K562 (cell line): Measurements from ENCODE around the gene VEZF1. TPM values are rescaled to one million over a fixed set of nuclear protein-coding genes. Genes with fewer than 3 reads are reported as not detected.

Experiments used
- ATAC-seq: fragments of 200-7000 bp; cut with Tn5 transposase; 3 replicates; pipeline ENCODE4 v1.9.1; 2020; ENCODE audit warnings: moderate library complexity
- BruUV-seq: library from RNA; stranded (reverse); fragments of 400-500 nt; replicated peaks from 2 replicates; lab custom pipeline; 2021; lab: Mats Ljungman, UMichigan
- CTCF ChIA-PET: fragments of 300-600 bp; formaldehyde crosslinking; extraction: SDS; loops from one replicate; lab custom pipeline; 2021; ENCODE audit warnings: low intra/inter-chr PET ratio; lab: Yijun Ruan, JAX
- POLR2A ChIA-PET: fragments of 300-600, 350-650 bp; sonication (Branson Sonifier 250); formaldehyde crosslinking; extraction: SDS; loops from one replicate; lab custom pipeline; 2021; ENCODE audit warnings: antibody characterized with exemption, inconsistent platforms; lab: Yijun Ruan, JAX
- DNase-seq, 4 experiments: peaks; one replicate each; pipeline versions ENCODE4 v3.0.0 to v3.0.0-alpha.2; 2011 to 2018; ENCODE audit warnings: low spot score in 3 of 4, mixed read lengths in 3 of 4; ENCODE audit errors: extremely low read depth in 1 of 4
- FAIRE-seq: peaks from 2 replicates; lab custom pipeline; 2011; peaks lifted over from hg19 to GRCh38; lab: Jason Lieb, UNC
- H2AFZ ChIP-seq: 2 replicates; pipeline ENCODE4 v1.6.0; 2011; ENCODE audit warnings: low read depth, low read length, control low read depth, inconsistent platforms
- H3K27ac ChIP-seq: fragments of 200-600 bp; 3 replicates; pipeline ENCODE4 v1.8.0; 2011; ENCODE audit warnings: low read depth, mild to moderate bottlenecking, control low read depth, inconsistent platforms, low read length, moderate library complexity, mixed read lengths; ENCODE audit errors: extremely low read depth
- H3K27me3 ChIP-seq, 2 experiments: fragments of 300-600 bp in 1 of 2; 2 replicates in 1 of 2; 3 replicates in 1 of 2; pipeline versions ENCODE4 v1.6.0 to v1.8.0; 2011; ENCODE audit warnings: inconsistent platforms in 2 of 2, low read length in 2 of 2, mild to moderate bottlenecking in 1 of 2, mixed read lengths in 1 of 2, moderate library complexity in 1 of 2; ENCODE audit not compliant: control insufficient read depth in 2 of 2, insufficient read depth in 2 of 2
- H3K36me3 ChIP-seq: fragments of 300-600 bp; 3 replicates; pipeline ENCODE4 v1.8.0; 2011; ENCODE audit warnings: mild to moderate bottlenecking, low read length, inconsistent platforms; ENCODE audit not compliant: control insufficient read depth, insufficient read depth
- H3K4me1 ChIP-seq, 2 experiments: fragments of 200-600 bp in 1 of 2; replicated peaks in 1 of 2; 2 replicates in 1 of 2; 3 replicates in 1 of 2; pipeline versions ENCODE4 v1.5.1 to v1.8.0; 2011; ENCODE audit warnings: inconsistent platforms in 2 of 2, low read length in 2 of 2, mild to moderate bottlenecking in 1 of 2, mixed read lengths in 1 of 2, moderate library complexity in 1 of 2; ENCODE audit not compliant: control insufficient read depth in 2 of 2, insufficient read depth in 2 of 2
- H3K4me2 ChIP-seq: 2 replicates; pipeline ENCODE4 v1.6.1; 2011; ENCODE audit warnings: low read length, control low read depth, inconsistent platforms, mixed read lengths; ENCODE audit not compliant: insufficient read depth
- H3K4me3 ChIP-seq: fragments of 200-600 bp; sonication (generic), shearing (Covaris generic); 2 replicates; pipeline ENCODE4 v1.5.1; 2016; ENCODE audit warnings: control low read depth, inconsistent platforms
- H3K79me2 ChIP-seq: fragments of 200-600 bp; 3 replicates; pipeline ENCODE4 v1.8.0; 2011; ENCODE audit warnings: low read length, inconsistent platforms; ENCODE audit not compliant: control insufficient read depth, insufficient read depth
- H3K9ac ChIP-seq, 2 experiments: 2 replicates each; pipeline versions ENCODE4 v1.6.0 to v1.6.1; 2011; ENCODE audit warnings: low read depth in 2 of 2, low read length in 2 of 2, control low read depth in 1 of 2, inconsistent platforms in 1 of 2, mild to moderate bottlenecking in 1 of 2, mixed read lengths in 1 of 2; ENCODE audit not compliant: insufficient read depth in 1 of 2
- H3K9me1 ChIP-seq: one replicate; pipeline ENCODE4 v1.6.0; 2011; ENCODE audit warnings: inconsistent platforms, mild to moderate bottlenecking, low read length, moderate library complexity; ENCODE audit not compliant: control insufficient read depth, insufficient read depth
- H3K9me3 ChIP-seq: replicated peaks from 2 replicates; pipeline ENCODE4 v1.5.1; 2011; ENCODE audit warnings: low read depth, low read length, inconsistent platforms; ENCODE audit not compliant: control insufficient read depth, insufficient read depth
- H4K20me1 ChIP-seq: replicated peaks from 2 replicates; pipeline ENCODE4 v1.6.1; 2011; ENCODE audit warnings: low read length, inconsistent platforms, mixed read lengths; ENCODE audit not compliant: control insufficient read depth, insufficient read depth
- CTCF ChIP-seq, 3 experiments: IDR thresholded peaks in 2 of 3; conservative IDR thresholded peaks in 1 of 3; 2 replicates each; pipeline ENCODE4 v1.5.1; 2011 to 2012; ENCODE audit warnings: low read length in 3 of 3, mild to moderate bottlenecking in 3 of 3, control low read depth in 2 of 3, improper control_type of control experiment in 1 of 3, inconsistent platforms in 1 of 3, low read depth in 1 of 3, mixed read lengths in 1 of 3, moderate library complexity in 1 of 3; ENCODE audit not compliant: insufficient read depth in 2 of 3
- CXXC5 ChIP-seq: fragments of 250-450 bp; sonication (Bioruptor Pico); IDR thresholded peaks from 2 replicates; pipeline ENCODE4 v1.8.0; 2022; ENCODE audit warnings: inconsistent platforms, mild to moderate bottlenecking, moderate library complexity
- FOXP1 ChIP-seq: sonication (generic); formaldehyde crosslinking; IDR thresholded peaks from 2 replicates; pipeline ENCODE4 v1.8.0; 2022; ENCODE audit warnings: mild to moderate bottlenecking, missing genetic modification reagents
- HNRNPH1 ChIP-seq: fragments of 200-400 bp; formaldehyde crosslinking; optimal IDR thresholded peaks from 2 replicates; pipeline ENCODE3; 2017; ENCODE audit warnings: low read depth, mild to moderate bottlenecking, low read length, moderate library complexity
- KLF16 ChIP-seq: IDR thresholded peaks from 2 replicates; pipeline ENCODE4 v1.6.1; 2016; ENCODE audit warnings: antibody characterized with exemption
- MNT ChIP-seq, 2 experiments: fragments of 450-650 bp; conservative IDR thresholded peaks; 2 replicates each; pipeline ENCODE4 v1.6.1; 2017; ENCODE audit warnings: mild to moderate bottlenecking in 2 of 2, moderate library complexity in 2 of 2
- NFATC3 ChIP-seq: fragments of 450-650 bp; IDR thresholded peaks from 2 replicates; pipeline ENCODE4 v1.6.1; 2017; ENCODE audit warnings: mild to moderate bottlenecking
- NUFIP1 ChIP-seq: fragments of 450-650 bp; IDR thresholded peaks from 2 replicates; pipeline ENCODE4 v1.6.1; 2018; ENCODE audit not compliant: partially characterized antibody
- POLR2B ChIP-seq: fragments of 450-650 bp; IDR thresholded peaks from 2 replicates; pipeline ENCODE4 v1.6.1; 2018; ENCODE audit warnings: low read depth; ENCODE audit not compliant: partially characterized antibody
- POLR2G ChIP-seq: fragments of 200-400 bp; formaldehyde crosslinking; IDR thresholded peaks from 2 replicates; pipeline ENCODE4 v1.6.1; 2017; ENCODE audit warnings: low read depth, mild to moderate bottlenecking, antibody characterized with exemption, low read length, moderate library complexity
- PURB ChIP-seq: sonication (generic); formaldehyde crosslinking; IDR thresholded peaks from 2 replicates; pipeline ENCODE4 v1.9.0; 2021; ENCODE audit warnings: low read depth, mild to moderate bottlenecking, missing genetic modification reagents
- RBBP5 ChIP-seq: fragments of 200-600 bp; sonication (generic); IDR thresholded peaks from 2 replicates; pipeline ENCODE4 v1.6.1; 2012; ENCODE audit warnings: borderline replicate concordance, mild to moderate bottlenecking, low read length, control low read depth, inconsistent platforms; ENCODE audit not compliant: insufficient read depth, poor library complexity, severe bottlenecking
- RBFOX2 ChIP-seq: fragments of 200-400 bp; formaldehyde crosslinking; IDR thresholded peaks from 2 replicates; pipeline ENCODE4 v1.6.1; 2017; ENCODE audit warnings: low read depth, mild to moderate bottlenecking, low read length, moderate library complexity
- SRSF7 ChIP-seq: fragments of 200-400 bp; formaldehyde crosslinking; optimal IDR thresholded peaks from 2 replicates; pipeline ENCODE3; 2017; ENCODE audit warnings: mild to moderate bottlenecking, low read depth, low read length
- TAF1 ChIP-seq: IDR thresholded peaks from 2 replicates; pipeline ENCODE4 v1.6.1; 2011; ENCODE audit warnings: mild to moderate bottlenecking, low read length, moderate library complexity; ENCODE audit not compliant: insufficient read depth, control insufficient read depth, severe bottlenecking; ENCODE audit errors: extremely low read depth
- TRIM24 ChIP-seq, 2 experiments: fragments of 450-650 bp; IDR thresholded peaks; 2 replicates each; pipeline ENCODE4 v1.6.1; 2016
- ZNF121 ChIP-seq: sonication (generic); formaldehyde crosslinking; conservative IDR thresholded peaks from 2 replicates; pipeline ENCODE4 v1.8.0; 2022; ENCODE audit warnings: missing genetic modification reagents
- ZNF324 ChIP-seq: fragments of 250-450 bp; sonication (Bioruptor Pico); IDR thresholded peaks from 2 replicates; pipeline ENCODE4 v1.4.0; 2020; ENCODE audit warnings: mild to moderate bottlenecking
- ZSCAN29 ChIP-seq: fragments of 450-650 bp; IDR thresholded peaks from 2 replicates; pipeline ENCODE4 v1.6.1; 2017
- WGBS: fragments of 100-300 bp; shearing (Covaris generic); methylation state at CpG from one replicate; pipeline ENCODE4 v1.1.6; 2016; ENCODE audit warnings: low coverage, mixed read lengths; ENCODE audit not compliant: insufficient coverage; ENCODE audit errors: missing lambda C conversion rate; 5-methylcytosine and 5-hydroxymethylcytosine counted together
- in situ Hi-C: fragments of 300-500 bp; cut with MboI; formaldehyde crosslinking; loops from 4 replicates; pipeline ENCODE4 v1.15.0; 2018; ENCODE audit warnings: inconsistent platforms, mixed read lengths
- intact Hi-C: fragments of 100-400 bp; cut with micrococcal nuclease; formaldehyde crosslinking; loops from 2 replicates; pipeline ENCODE4 v1.14.2; 2022
- polyA plus RNA-seq, 8 experiments: library from polyadenylated mRNA; depleted of rRNA in 4 of 8; stranded (reverse) in 5 of 8; unstranded in 3 of 8; fragments of >200 nt; fragmentation: Nextera tagmentation in 2 of 8; fragmentation: Illumina TruSeq in 1 of 8; extraction: Ambion mirVana in 2 of 8; extraction: Trizol in 1 of 8; gene quantifications; 2 replicates each; pipeline versions ENCODE4 v1.2.1 to v1.2.3, GENCODE V29; 2011 to 2014; ENCODE audit warnings: inconsistent platforms in 1 of 8, missing spikeins in 1 of 8
- total RNA-seq, 7 experiments: library from RNA; depleted of rRNA in 6 of 7; stranded (reverse); fragments of >200 nt in 6 of 7; fragmentation: Illumina TruSeq in 2 of 7; extraction: Trizol in 2 of 7; gene quantifications; 2 replicates each; pipeline versions ENCODE4 v1.2.1 to v1.2.3, GENCODE V29; 2011 to 2021; ENCODE audit warnings: low replicate concordance in 1 of 7

Gene VEZF1
- total and polyA plus RNA-seq, 9 of the 15 experiments (the other 6 are each of a cell fraction or from before 2014, with no cell fraction given), result 9.5 to 33.4 (median 22.1) TPM

GRCh38 chr17:58005031-58005727, 17.1 kb upstream of the VEZF1 start:
- DNase-seq (peak in 3 of 4 experiments; percentile 31 to 74 (median 45)), ATAC-seq (peak; percentile 32), FAIRE-seq (peak; percentile 42)
- Histone ChIP-seq H3K4me1 (peaks cover 4 to 24% of the 10 kb centered on the region in 2 experiments; a peak in 3 of 5 replicates), H3K27me3 (no peaks in the 10 kb centered on the region), H3K79me2 (peaks cover 67% of the 10 kb centered on the region), H3K9me3 (no peaks in the 10 kb centered on the region; the same call in 1 of the 2 replicates), H3K36me3 (peaks cover 65% of the 10 kb centered on the region), H4K20me1 (peaks cover 38% of the 10 kb centered on the region), H3K9me1 (no peaks in the 10 kb centered on the region), H3K4me2 (peak overlapping the region; percentile 99), H2AFZ (no peak overlapping the region), H3K27ac (peak overlapping the region; percentile 100), H3K4me3 (peak overlapping the region; percentile 94), H3K9ac (peak overlapping the region; percentile 100)
- ChIA-PET CTCF (no interaction called here), POLR2A (interaction anchor here (1.2 to 4.3 kb wide), 7 partner anchors 9 to 151 kb away, joined by 3 to 82 read pairs (median 4); partner anchors contain the start of gene DYNLL2)
- intact Hi-C loops (loop anchor here (1.0 kb wide), 1 partner anchor 79 kb away; no protein-coding TSS in a partner anchor), in situ Hi-C loops (loop anchor here (5.0 kb wide), 1 partner anchor 92 kb away; no protein-coding TSS in a partner anchor)
- no TSS peak for BruUV-seq
- WGBS, result 2% methylated on average over 12 of the region's 12 CpGs
- TF ChIP-seq HNRNPH1 (no peak), SRSF7 (no peak), CTCF (IDR thresholded peaks at IDR 0.05 in 2 of 3, conservative IDR thresholded peaks at IDR 0.05 in 1 of 3; ENCODE audit: insufficient read depth in 2 of 3, low read depth in 1 of 3, low read length in 3 of 3) (peak; percentile 15 to 29 (median 18); a peak in 3 of 6 replicates), RBBP5 (peak; percentile 22), TRIM24 (IDR thresholded peaks at IDR 0.05) (no peak), POLR2G (peak; percentile 28; the same call in 1 of the 2 replicates), ZNF121 (CRISPR knock-in tag) (no peak), TAF1 (peak; percentile 20), PURB (CRISPR knock-in tag) (no peak), KLF16 (no peak), FOXP1 (CRISPR knock-in tag) (0 out of 2 replicates have a peak, but pooled peaks have one; percentile 36), NFATC3 (0 out of 2 replicates have a peak, but pooled peaks have one; percentile 43), RBFOX2 (peak; percentile 63), CXXC5 (peak; percentile 64; the same call in 1 of the 2 replicates), NUFIP1 (peak; percentile 20), ZSCAN29 (0 out of 2 replicates have a peak, but pooled peaks have one; percentile 20), MNT (conservative IDR thresholded peaks at IDR 0.05) (peak in 1 of 2 experiments; percentile 36; a peak in 2 of 4 replicates), POLR2B (peak; percentile 26), ZNF324 (CRISPR knock-in tag) (0 out of 2 replicates have a peak, but pooled peaks have one; percentile 22)
